ENCODE data around the gene TEX30. TPM values are rescaled to one million over a fixed set of nuclear protein-coding genes. Genes with fewer than 3 reads are reported as not detected.

TEX30 gene
- total RNA-seq, 2 donors from 2014 or later: 3.7 to 8.3 TPM

- H3K4me3 ChIP-seq: no peak overlapping the region
- no peak overlapping the region for H3K9ac ChIP-seq (ENCODE audit: low read depth in 2 of 2, low read length in 2 of 2)
- no peaks in the 10 kb centered on the region for H3K9me3 ChIP-seq
- no peaks in the 10 kb centered on the region for H3K4me1 ChIP-seq
- TF ChIP-seq CTCF (IDR thresholded peaks at IDR 0.05): no peak
- DNase-seq: no peak
- no peaks in the 10 kb centered on the region for H3K36me3 ChIP-seq
- H3K27me3 ChIP-seq: no peaks in the 10 kb centered on the region
- intact Hi-C loops (cut with DNase I): loop anchor here (10.0 kb wide), 2 partner anchors 73 to 187 kb away; partner anchors contain the start of gene ERCC5
- no peak overlapping the region for H3K27ac ChIP-seq
Measured at GRCh38 chr13:102771298-102772041, 2.1 kb downstream of the TEX30 start.

- Histone ChIP-seq H3K36me3 (no peaks in the 10 kb centered on the region), H3K4me1 (no peaks in the 10 kb centered on the region), H3K4me3 (no peak overlapping the region), H3K27me3 (no peaks in the 10 kb centered on the region), H3K27ac (no peak overlapping the region), H3K9ac (ENCODE audit: low read depth in 2 of 2, low read length in 2 of 2) (no peak overlapping the region), H3K9me3 (no peaks in the 10 kb centered on the region)
- DNase-seq: no peak
- intact Hi-C loops (cut with DNase I): loop anchor here (10.0 kb wide), 2 partner anchors 74 to 186 kb away; partner anchors contain the start of gene ERCC5
- no peak for TF ChIP-seq CTCF (IDR thresholded peaks at IDR 0.05)
Measured at GRCh38 chr13:102770435-102770834, 3.2 kb downstream of the TEX30 start.

- H3K9ac ChIP-seq (ENCODE audit: low read depth in 2 of 2, low read length in 2 of 2): no peak overlapping the region
- no peak overlapping the region for H3K4me3 ChIP-seq
- no peak for TF ChIP-seq CTCF (IDR thresholded peaks at IDR 0.05)
- H3K9me3 ChIP-seq: no peaks in the 10 kb centered on the region
- H3K36me3 ChIP-seq: no peaks in the 10 kb centered on the region
- no peaks in the 10 kb centered on the region for H3K4me1 ChIP-seq
- intact Hi-C loops (cut with DNase I): loop anchor here (10.0 kb wide), 2 partner anchors 75 to 185 kb away; partner anchors contain the start of gene ERCC5
- no peak overlapping the region for H3K27ac ChIP-seq
- no peaks in the 10 kb centered on the region for H3K27me3 ChIP-seq
- DNase-seq: no peak
Measured at GRCh38 chr13:102769679-102770078, 3.9 kb downstream of the TEX30 start.

- Histone ChIP-seq H3K9ac (ENCODE audit: low read depth in 2 of 2, low read length in 2 of 2) (no peak overlapping the region), H3K27me3 (no peaks in the 10 kb centered on the region), H3K36me3 (no peaks in the 10 kb centered on the region), H3K4me3 (no peak overlapping the region), H3K27ac (no peak overlapping the region), H3K9me3 (no peaks in the 10 kb centered on the region), H3K4me1 (no peaks in the 10 kb centered on the region)
- no peak for TF ChIP-seq CTCF (IDR thresholded peaks at IDR 0.05)
- DNase-seq: no peak
- intact Hi-C loops (cut with DNase I): no loop called here
Measured at GRCh38 chr13:102768909-102769308, 4.7 kb downstream of the TEX30 start.

GRCh38 chr13:102763741-102764140 lies 9.8 kb downstream of the TEX30 start:
- no peaks in the 10 kb centered on the region for H3K4me1 ChIP-seq
- no peak overlapping the region for H3K9ac ChIP-seq (ENCODE audit: low read depth in 2 of 2, low read length in 2 of 2)
- intact Hi-C loops (cut with DNase I): no loop called here
- H3K36me3 ChIP-seq: no peaks in the 10 kb centered on the region
- no peak for TF ChIP-seq CTCF (IDR thresholded peaks at IDR 0.05)
- H3K4me3 ChIP-seq: no peak overlapping the region
- no peaks in the 10 kb centered on the region for H3K27me3 ChIP-seq
- DNase-seq: no peak
- H3K27ac ChIP-seq: no peak overlapping the region
- H3K9me3 ChIP-seq: no peaks in the 10 kb centered on the region

All from colonic mucosa (tissue), 4 donors.